GM12891 (cell line): Measurements from ENCODE around the gene BTRC.

Experiments used
- POLR2A ChIP-seq: IDR thresholded peaks from 2 replicates; pipeline ENCODE4 v1.6.1; 2011; ENCODE audit warnings: low read depth, low read length, control low read depth
- POLR2AphosphoS5 ChIP-seq: IDR thresholded peaks from 2 replicates; pipeline ENCODE4 v1.6.1; 2011; ENCODE audit warnings: low read depth, low read length, control low read depth
- POU2F2 ChIP-seq: IDR thresholded peaks from 2 replicates; pipeline ENCODE4 v1.6.1; 2011; ENCODE audit warnings: low read depth, mild to moderate bottlenecking, control low read depth, low read length, moderate library complexity
- SPI1 ChIP-seq: IDR thresholded peaks from 2 replicates; pipeline ENCODE4 v1.6.1; 2011; ENCODE audit warnings: low read depth, low read length, control low read depth
- TAF1 ChIP-seq: IDR thresholded peaks from 2 replicates; pipeline ENCODE4 v1.6.1; 2011; ENCODE audit warnings: low read depth, low read length, control low read depth

DNA sequence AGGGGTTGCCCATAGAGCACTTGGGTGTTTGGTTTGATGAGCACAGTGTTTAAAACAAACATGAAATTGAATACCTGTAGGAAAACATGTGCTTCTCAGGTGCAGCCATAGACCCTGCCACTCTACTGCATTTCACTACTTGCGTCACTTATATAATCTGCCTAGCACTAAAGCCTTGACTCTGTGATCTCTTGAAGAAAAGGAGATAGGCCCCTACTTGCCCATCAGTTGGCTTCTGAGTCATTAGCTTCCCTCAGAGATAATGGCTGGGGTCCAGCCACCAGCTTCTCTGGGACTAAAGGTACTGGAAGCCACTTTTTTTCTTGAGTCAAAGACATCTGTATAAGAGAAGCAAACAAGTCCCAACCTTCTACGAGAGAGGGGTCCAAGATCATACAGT, 45.9 kb upstream of the BTRC start:
- TF ChIP-seq POLR2A (no peak), TAF1 (no peak), POLR2AphosphoS5 (no peak), POU2F2 (no peak), SPI1 (no peak)
